C4-2B (cell line): ENCODE results near the gene NPEPL1.

ENCODE experiments used
- CTCF ChIP-seq: fragments of 450-650 bp; conservative IDR thresholded peaks from 2 replicates; pipeline ENCODE4 v1.5.1; 2017; ENCODE audit warnings: mild to moderate bottlenecking
- ZFX ChIP-seq: fragments of 450-650 bp; IDR thresholded peaks from 2 replicates; pipeline ENCODE4 v1.6.1; 2017

- TF ChIP-seq ZFX (no peak), CTCF (no peak)
Observed at GRCh38 chr20:58753267-58753921, 60.8 kb downstream of the NPEPL1 start.
